ENCODE results near the gene NOD2. TPM values are rescaled to one million over a fixed set of nuclear protein-coding genes. Genes with fewer than 3 reads are reported as not detected.

The NOD2 gene
- total RNA-seq, 1 donor from 2014 or later: under 0.01 TPM

DNA sequence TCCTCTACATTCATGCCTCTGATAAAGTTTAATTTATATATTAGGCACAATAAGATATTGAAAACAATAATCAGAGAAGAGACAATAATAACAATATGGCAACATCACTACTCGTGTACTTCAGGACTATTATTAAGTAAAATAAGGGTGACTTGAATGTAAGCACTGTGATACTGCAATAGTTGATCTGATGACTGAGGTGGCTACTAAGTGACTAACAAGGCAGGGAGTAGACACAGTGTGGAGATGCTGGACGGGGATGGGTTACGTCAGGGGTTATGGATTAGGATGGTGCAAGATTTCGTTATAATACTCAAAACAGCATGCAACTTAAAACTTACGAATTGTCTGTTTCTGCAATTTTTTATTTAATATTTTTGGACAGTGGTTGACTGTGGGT is 81.0 kb downstream of the NOD2 start:
- FAIRE-seq (no peak), DNase-seq (ENCODE audit: low spot score in 2 of 2) (no peak)

DNA sequence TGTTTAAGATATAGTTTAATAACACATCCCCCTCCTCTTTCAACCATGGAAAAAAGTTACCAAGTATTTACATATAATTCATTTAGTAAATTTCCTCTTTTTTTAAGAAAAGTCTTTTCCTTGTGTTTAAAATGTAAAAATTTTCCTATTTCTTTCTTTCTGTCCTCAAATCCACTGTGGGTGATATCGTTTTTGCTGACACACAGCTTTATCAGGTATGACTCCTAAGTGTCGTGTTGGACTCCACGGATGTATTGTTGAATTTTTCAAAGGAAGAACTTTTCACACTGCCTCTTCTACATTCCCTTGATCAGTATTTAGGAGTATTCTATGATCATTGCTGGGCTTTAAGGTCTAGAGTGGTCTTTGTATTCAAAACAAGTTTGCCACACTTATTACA is 81.6 kb downstream of the NOD2 start:
- FAIRE-seq (no peak), DNase-seq (ENCODE audit: low spot score in 2 of 2) (no peak)

DNA sequence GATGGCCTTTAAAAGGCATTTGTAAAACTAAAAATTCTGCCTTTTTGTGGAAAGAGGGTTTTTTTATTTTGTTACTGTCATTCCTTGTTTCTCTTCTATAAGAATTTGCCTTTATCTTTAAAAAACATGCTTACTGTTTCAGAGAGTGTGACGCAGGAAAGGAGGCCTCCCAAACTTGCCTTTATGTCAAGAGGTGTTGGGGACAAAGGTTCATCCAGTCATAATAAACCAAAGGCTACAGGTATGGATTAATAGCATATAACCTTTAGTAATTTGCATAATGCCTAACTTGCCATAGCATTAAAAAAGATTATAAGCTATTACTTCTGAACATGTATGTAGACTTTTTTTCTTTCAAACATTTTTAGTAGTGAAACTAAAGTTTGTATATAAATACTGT is 82.6 kb downstream of the NOD2 start:
- no peak for DNase-seq (ENCODE audit: low spot score in 2 of 2)
- no peak for FAIRE-seq

DNA sequence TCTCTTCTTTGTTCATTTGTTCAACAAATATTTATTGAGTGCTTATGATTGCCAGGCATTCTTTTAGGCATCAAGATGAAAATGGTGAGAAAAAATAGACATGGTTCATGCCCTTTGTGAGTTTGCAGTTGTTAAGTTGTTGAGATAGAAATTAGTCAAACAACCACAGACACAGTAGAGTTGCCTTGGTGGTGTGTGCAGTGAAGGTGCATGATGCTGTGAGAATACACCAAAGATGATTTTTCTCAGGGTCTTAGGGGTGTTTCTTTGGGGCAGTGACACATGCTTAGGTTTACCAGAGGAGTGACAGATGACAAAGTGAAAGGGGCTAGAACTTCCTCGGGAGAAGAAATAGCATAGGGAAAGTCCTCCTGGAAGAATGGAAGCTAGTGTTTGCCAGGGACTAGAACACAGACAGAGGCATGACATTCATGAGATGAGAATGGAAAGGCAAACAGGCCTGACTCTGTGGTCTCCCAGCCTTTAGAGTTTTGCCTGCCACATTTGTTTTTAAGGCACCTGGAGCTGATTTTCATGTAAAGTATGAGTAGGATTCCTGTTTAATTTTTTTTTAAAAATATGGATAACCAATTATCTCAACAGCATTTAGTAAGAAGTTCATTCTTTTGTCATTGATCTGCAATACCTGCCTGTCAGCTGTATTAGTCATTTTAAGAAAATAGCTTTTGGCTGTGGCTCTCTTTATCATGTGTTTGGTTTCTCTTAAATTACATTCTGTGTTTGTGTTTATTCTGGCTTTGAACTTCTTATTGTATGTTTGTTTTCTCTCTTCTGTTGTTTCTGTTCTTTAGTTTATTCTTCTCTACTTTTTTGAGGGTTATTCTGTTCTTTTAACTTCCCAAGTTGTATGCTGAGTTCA is 85.1 kb downstream of the NOD2 start:
- no peak for FAIRE-seq
- DNase-seq (ENCODE audit: low spot score in 2 of 2): no peak

DNA sequence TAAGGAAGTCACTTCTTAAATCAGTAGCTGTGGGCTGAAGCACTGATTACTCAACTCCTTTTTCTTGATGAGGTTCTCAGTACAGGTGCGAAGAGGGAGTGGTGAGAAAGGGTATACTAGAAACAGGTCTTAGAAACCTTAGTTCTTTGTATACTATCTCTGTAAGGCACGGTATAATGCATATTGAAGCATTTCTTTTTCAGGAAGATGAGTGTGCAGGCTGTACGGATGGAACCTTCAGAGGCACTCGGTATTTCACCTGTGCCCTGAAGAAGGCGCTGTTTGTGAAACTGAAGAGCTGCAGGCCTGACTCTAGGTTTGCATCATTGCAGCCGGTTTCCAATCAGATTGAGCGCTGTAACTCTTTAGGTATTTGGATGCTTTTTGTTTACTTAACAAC is 87.6 kb downstream of the NOD2 start:
- DNase-seq (ENCODE audit: low spot score in 2 of 2) (no peak), FAIRE-seq (no peak)

DNA sequence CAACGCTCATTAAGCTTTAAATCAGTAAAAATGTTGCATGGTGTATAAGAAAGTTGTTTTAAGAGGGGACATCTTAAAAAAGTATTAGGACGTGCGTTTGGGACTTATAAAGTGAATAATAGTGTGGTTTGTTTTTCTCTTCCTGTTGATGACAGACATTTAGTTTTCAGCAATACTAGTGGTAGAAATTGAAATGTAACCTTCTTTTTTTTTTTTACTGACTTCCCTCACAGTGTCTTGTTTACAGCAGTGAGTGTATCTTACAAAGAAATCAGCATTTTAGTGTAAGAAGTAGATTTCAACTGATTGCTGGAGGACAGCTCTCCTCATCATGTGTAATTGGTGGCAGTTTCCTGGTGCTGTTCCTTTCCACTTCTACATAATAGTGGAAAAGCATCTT is 88.1 kb downstream of the NOD2 start:
- FAIRE-seq: no peak
- DNase-seq (ENCODE audit: low spot score in 2 of 2): no peak

Small RNA genes within 50 kb of the gene (small RNA-seq; reads per million reads assigned to genes)
- gene MIR3181: 0.10 reads per million

Other genes with a start within 250 kb of the NOD2 start
- gene NKD1, start 145.2 kb upstream of the NOD2 start, total RNA-seq: 2.4 TPM
- gene SNX20, start 12.3 kb upstream of the NOD2 start, total RNA-seq: under 0.01 TPM
- 35.9 TPM for gene CYLD, start 48.5 kb downstream of the NOD2 start, total RNA-seq